Adrenal gland (tissue), 5 donors: ENCODE data around the gene CNTLN.
"Not testable (repeated sequence)": the region's sequence is repeated elsewhere in the genome, so short reads cannot be mapped to it uniquely, and the experiment has no call there.

Experiments used
- CTCF ChIP-seq, 6 experiments: fragments of 450-650 bp in 4 of 6; fragments of 200-600 bp in 2 of 6; sonication (generic) in 1 of 6; IDR thresholded peaks; 1 replicate in 5 of 6; 2 replicates in 1 of 6; pipeline versions ENCODE4 v1.5.1 to v1.8.0; 2016 to 2021; ENCODE audit warnings: antibody characterized with exemption in 6 of 6, mild to moderate bottlenecking in 2 of 6, moderate library complexity in 1 of 6
- POLR2A ChIP-seq, 2 donors: fragments of 450-650 bp; IDR thresholded peaks; one replicate each; pipeline ENCODE4 v1.6.1; 2017; ENCODE audit warnings: antibody characterized with exemption in 2 of 2, mild to moderate bottlenecking in 2 of 2, moderate library complexity in 1 of 2
- donor health status: DM: no; HTN: no; CAD: no.

GRCh38 chr9:17177496-17177895 is 42.7 kb downstream of the CNTLN start:
- not testable (repeated sequence) for TF ChIP-seq CTCF, POLR2A (IDR thresholded peaks at IDR 0.05)
